HEK293T (cell line): ENCODE measurements around the gene IFI6.
"Not testable (repeated sequence)": the region's sequence is repeated elsewhere in the genome, so short reads cannot be mapped to it uniquely, and the experiment has no call there.

ENCODE experiments used
- CTCF ChIA-PET: fragments of 350-600 bp; formaldehyde crosslinking; extraction: SDS; loops from one replicate; lab custom pipeline; 2021; ENCODE audit warnings: antibody characterized with exemption, inconsistent platforms; lab: Yijun Ruan, JAX
- POLR2A ChIA-PET: fragments of 350-600 bp; formaldehyde crosslinking; extraction: SDS; loops from one replicate; lab custom pipeline; 2020; ENCODE audit warnings: antibody characterized with exemption, inconsistent platforms; lab: Yijun Ruan, JAX
- DNase-seq: peaks from one replicate; pipeline ENCODE4 v3.0.0; 2012; ENCODE audit warnings: mixed read lengths; ENCODE audit errors: extremely low spot score
- ARNT ChIP-seq: fragments of 450-650 bp; IDR thresholded peaks from 2 replicates; pipeline ENCODE4 v1.6.1; 2017; ENCODE audit warnings: mild to moderate bottlenecking
- BHLHE40 ChIP-seq: fragments of 450-650 bp; IDR thresholded peaks from 2 replicates; pipeline ENCODE4 v1.6.1; 2016; ENCODE audit warnings: mild to moderate bottlenecking, moderate library complexity, borderline replicate concordance
- CTBP1 ChIP-seq: fragments of 450-650 bp; IDR thresholded peaks from 2 replicates; pipeline ENCODE4 v1.6.1; 2016; ENCODE audit warnings: borderline replicate concordance
- ELF4 ChIP-seq: fragments of 450-650 bp; IDR thresholded peaks from 2 replicates; pipeline ENCODE4 v1.6.1; 2017; ENCODE audit warnings: antibody characterized with exemption
- FOXA1 ChIP-seq: fragments of 450-650 bp; IDR thresholded peaks from 2 replicates; pipeline ENCODE4 v1.6.1; 2016; ENCODE audit warnings: mild to moderate bottlenecking
- FOXK2 ChIP-seq: fragments of 450-650 bp; IDR thresholded peaks from 2 replicates; pipeline ENCODE4 v1.6.1; 2016; ENCODE audit warnings: mild to moderate bottlenecking
- FOXM1 ChIP-seq: fragments of 450-650 bp; IDR thresholded peaks from 2 replicates; pipeline ENCODE4 v1.6.1; 2017; ENCODE audit warnings: mild to moderate bottlenecking, borderline replicate concordance
- HDGF ChIP-seq: fragments of 450-650 bp; IDR thresholded peaks from 2 replicates; pipeline ENCODE4 v1.6.1; 2017; ENCODE audit warnings: antibody characterized with exemption, borderline replicate concordance
- L3MBTL2 ChIP-seq: fragments of 450-650 bp; conservative IDR thresholded peaks from 2 replicates; pipeline ENCODE4 v1.6.1; 2016; ENCODE audit warnings: mild to moderate bottlenecking
- LEF1 ChIP-seq: fragments of 450-650 bp; IDR thresholded peaks from 2 replicates; pipeline ENCODE4 v1.6.1; 2017; ENCODE audit warnings: mild to moderate bottlenecking, borderline replicate concordance
- NFRKB ChIP-seq: fragments of 450-650 bp; IDR thresholded peaks from 2 replicates; pipeline ENCODE4 v1.6.1; 2016; ENCODE audit warnings: mild to moderate bottlenecking, moderate library complexity
- SP1 ChIP-seq: fragments of 450-650 bp; IDR thresholded peaks from 2 replicates; pipeline ENCODE4 v1.6.1; 2017
- SUZ12 ChIP-seq: fragments of 450-650 bp; IDR thresholded peaks from 2 replicates; pipeline ENCODE4 v1.6.1; 2016; ENCODE audit warnings: mild to moderate bottlenecking
- TARDBP ChIP-seq: fragments of 450-650 bp; IDR thresholded peaks from 2 replicates; pipeline ENCODE4 v1.6.1; 2016
- ZNF384 ChIP-seq: fragments of 450-650 bp; IDR thresholded peaks from 2 replicates; pipeline ENCODE4 v1.6.1; 2016
- TF ChIP-seq, protein P1 (sequence below): fragments of 450-650 bp; IDR thresholded peaks from 2 replicates; pipeline ENCODE4 v1.6.1; 2016

Gene IFI6

DNA sequence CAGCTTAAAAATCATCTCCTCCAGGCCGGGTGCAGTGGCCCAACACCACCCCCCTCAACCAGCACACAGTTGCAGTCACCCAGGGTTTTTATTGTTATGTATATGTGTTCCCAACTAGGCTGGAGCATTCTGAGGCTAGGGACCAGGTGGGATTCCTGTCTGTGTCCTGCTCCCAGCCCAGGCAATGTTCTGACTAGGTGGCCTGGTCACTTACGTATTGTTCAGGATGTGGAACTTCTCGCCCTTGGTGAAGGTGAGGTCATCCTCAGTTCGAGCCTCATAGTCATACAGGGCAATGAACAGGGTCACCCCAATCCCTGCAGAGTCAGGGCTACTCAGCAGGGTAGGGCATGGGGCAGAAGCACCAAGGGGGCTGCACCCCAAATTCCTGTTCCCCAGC, 49.2 kb downstream of the IFI6 start:
- ChIA-PET POLR2A (no interaction called here), CTCF (no interaction called here)
- DNase-seq, result no peak
- no peak for TF ChIP-seq HDGF

DNA sequence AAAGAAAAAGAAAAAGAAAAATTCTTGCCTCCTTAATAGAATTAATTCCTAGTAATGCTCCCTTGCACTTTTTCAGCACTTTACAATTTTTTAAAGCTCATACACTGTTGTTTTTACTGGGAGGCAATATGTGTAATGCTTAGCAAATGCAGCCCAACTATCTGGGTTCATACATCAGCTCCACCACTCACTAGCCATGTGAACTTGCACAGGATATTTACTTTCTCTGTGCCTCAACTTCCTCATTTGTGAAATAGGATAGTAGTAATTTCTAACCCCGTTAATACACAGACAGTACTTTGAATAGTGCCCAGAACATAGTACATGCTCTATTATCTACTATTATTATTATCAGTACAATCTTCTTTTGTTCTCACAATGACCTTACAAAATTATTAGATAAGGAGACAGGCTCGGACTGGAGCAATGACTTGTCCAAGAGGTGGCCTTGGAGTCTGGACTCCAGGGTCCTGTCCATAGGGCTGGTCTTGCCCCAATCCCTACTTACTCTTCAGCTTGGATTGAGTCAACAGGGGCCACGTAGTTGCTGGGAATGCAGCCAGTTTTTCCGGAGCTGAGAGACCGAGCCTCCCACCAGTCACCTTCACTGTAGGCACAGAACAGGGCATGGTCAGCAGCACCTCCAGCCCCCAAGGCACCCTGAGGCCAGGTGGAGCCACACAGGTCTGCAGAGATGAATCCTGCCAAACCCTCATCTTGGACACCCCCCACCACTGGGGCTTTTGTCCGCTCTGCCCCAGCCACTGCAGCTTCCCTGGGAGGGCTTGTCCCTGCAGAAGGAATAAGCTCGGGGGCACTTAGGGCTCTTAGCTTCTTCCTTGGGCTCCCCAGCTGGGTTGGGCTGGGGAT, 50.7 kb downstream of the IFI6 start:
- ChIA-PET CTCF (interaction anchor here (0.6 to 1.1 kb wide), 2 partner anchors 48 to 853 kb away, joined by 3 to 4 read pairs; no protein-coding TSS in a partner anchor), POLR2A (no interaction called here)
- no peak for TF ChIP-seq FOXA1
- no peak for TF ChIP-seq HDGF
- no peak for TF ChIP-seq TARDBP
- no peak for TF ChIP-seq BHLHE40
- no peak for TF ChIP-seq LEF1
- no peak for TF ChIP-seq L3MBTL2
- no peak for TF ChIP-seq FOXM1
- no peak for TF ChIP-seq CTBP1
- no peak for TF ChIP-seq ELF4
- no peak for TF ChIP-seq FOXK2
- no peak for TF ChIP-seq SUZ12
- no peak for TF ChIP-seq ZNF384
- DNase-seq, result no peak

DNA sequence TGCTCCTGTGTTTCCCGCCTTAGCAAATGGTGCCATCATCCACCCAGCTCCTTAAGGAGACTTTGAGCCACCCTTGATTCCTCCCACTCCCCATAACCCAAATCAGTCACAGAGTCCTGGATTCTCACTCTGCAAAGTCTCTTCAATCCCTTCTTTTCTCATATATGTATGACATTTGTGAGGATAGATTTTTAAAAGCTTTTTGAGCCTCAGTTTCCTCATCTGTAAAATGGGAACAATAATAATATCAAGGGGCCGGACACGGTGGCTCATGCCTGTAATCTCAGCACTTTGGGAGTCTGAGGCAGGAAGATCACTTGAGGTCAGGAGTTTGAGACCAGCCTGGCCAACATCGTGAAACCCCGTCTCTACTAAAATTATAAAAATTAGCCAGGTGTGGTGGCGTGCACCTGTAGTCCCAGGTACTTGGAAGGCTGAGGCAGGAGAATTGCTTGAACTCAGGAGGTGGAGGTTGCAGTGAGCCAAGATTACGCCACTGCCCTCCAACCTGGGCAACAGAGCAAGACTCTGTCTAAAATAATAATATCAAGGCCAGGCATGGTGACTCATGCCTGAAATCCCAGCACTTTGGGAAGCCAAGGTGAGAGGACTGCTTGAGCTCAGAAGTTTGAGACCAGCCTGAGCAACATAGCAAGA, 52.1 kb downstream of the IFI6 start:
- POLR2A ChIA-PET, DNase-seq, CTCF ChIA-PET: not testable (repeated sequence)

DNA sequence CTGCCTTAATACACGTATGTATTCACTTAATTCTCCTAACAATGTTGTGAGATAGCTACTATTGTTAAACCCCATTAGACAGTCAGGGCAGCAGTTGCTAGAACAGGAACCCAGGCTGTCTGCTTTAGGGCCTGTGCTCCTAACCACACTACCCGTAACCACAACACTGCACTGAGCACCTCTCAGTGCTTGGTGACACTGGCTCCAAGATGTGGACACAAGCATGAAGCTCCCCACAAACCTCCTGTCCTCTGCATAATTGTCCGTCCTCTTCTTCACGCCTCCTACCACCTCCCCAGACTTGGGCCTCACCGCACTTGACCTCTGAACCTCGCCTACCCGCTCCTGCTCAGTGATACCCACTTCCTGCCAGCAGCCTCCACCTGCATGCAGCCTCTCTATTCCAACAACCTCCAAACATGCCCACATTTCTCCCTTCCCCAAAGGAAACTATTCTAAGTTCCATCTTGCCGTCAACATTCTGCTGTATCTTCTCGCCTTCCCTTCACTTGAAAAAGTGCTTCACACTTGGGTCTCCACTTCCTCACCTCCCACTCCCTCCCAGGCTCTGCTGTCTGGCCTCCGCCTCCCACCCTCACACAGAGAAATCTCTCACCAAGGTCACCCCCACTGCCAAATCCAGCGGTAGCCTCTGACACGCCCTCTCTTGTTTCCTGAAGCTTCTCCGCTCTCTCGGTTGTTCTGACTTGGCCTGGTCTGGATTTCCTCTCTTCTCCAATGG, 53.5 kb downstream of the IFI6 start:
- ChIA-PET CTCF (interaction anchor here (0.7 to 1.3 kb wide), 2 partner anchors 11 to 25 kb away, joined by 3 to 6 read pairs; no protein-coding TSS in a partner anchor), POLR2A (no interaction called here)
- no peak for DNase-seq
- TF ChIP-seq ARNT (no peak), CTBP1 (no peak), FOXA1 (no peak), HDGF (no peak), SUZ12 (no peak), NFRKB (no peak), ZNF384 (no peak)

DNA sequence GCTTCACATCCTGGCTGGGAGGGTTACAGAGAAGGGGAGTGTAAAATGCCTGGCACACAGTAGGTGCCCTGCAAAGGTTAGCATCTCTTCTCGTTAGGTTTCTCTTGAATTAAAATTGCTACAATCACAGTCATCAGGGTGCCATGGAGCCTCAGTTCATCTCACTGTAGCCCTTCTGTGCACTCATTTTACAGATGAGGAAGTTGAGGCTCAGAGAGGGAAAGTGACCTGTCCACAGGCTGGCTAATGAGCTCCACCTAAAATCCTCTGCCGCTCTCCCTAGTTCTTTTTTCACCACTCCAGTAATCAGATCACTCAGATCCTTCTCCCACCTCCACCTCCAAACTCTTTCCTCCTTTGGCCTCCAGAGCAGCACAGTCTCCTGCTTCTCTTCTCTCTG, 54.6 kb downstream of the IFI6 start:
- POLR2A ChIA-PET, result no interaction called here
- CTCF ChIA-PET, result interaction anchor here (0.8 to 2.3 kb wide), 3 partner anchors 12 to 52 kb away, joined by 4 to 7 read pairs (median 6); no protein-coding TSS in a partner anchor
- DNase-seq, result no peak
- TF ChIP-seq SP1, result no peak
- TF ChIP-seq LEF1, result no peak
- no peak for TF ChIP-seq ZNF384
- TF ChIP-seq SUZ12, result no peak
- TF ChIP-seq FOXA1, result no peak
- no peak for TF ChIP-seq ELF4
- no peak for TF ChIP-seq FOXM1
- TF ChIP-seq L3MBTL2, result no peak
- no peak for TF ChIP-seq FOXK2
- TF ChIP-seq, protein P1, sequence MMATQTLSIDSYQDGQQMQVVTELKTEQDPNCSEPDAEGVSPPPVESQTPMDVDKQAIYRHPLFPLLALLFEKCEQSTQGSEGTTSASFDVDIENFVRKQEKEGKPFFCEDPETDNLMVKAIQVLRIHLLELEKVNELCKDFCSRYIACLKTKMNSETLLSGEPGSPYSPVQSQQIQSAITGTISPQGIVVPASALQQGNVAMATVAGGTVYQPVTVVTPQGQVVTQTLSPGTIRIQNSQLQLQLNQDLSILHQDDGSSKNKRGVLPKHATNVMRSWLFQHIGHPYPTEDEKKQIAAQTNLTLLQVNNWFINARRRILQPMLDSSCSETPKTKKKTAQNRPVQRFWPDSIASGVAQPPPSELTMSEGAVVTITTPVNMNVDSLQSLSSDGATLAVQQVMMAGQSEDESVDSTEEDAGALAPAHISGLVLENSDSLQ, result no peak
- TF ChIP-seq ARNT, result no peak
- no peak for TF ChIP-seq HDGF
- TF ChIP-seq NFRKB, result no peak
- TF ChIP-seq TARDBP, result no peak
- no peak for TF ChIP-seq CTBP1
- TF ChIP-seq BHLHE40, result no peak

DNA sequence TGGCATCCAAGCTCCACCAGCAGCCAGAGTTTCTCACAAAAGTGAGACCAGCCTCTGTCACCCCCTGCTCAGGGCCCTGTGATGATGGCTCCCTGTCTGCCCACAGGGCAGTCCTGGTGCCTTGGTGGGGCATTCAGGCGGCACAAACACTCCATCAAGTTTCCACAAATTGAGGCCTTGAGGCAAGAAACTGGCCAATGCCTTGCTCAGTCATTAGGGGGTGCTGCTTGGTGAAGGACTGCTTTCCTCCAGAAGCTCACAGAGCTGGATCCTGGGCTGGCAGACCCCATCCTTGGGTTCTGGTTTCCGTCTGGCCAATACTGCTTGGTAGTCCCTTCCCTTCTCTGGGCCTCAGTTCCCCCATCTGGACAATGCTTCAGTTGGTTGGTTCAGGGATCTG, 55.6 kb downstream of the IFI6 start:
- POLR2A ChIA-PET, result no interaction called here
- TF ChIP-seq NFRKB, result no peak
- TF ChIP-seq FOXM1, result no peak
- TF ChIP-seq BHLHE40, result no peak
- no peak for TF ChIP-seq HDGF
- TF ChIP-seq, protein P1, result no peak
- no peak for TF ChIP-seq ELF4
- TF ChIP-seq TARDBP, result no peak

More for the DNA sequence above, 55.6 kb downstream of the IFI6 start:
- DNase-seq, result no peak
- CTCF ChIA-PET, result interaction anchor here (0.6 to 2.3 kb wide), 3 partner anchors 46 to 250 kb away, joined by 3 to 7 read pairs (median 6); partner anchors contain the start of gene MAP3K6
